GM12878 (cell line): Measurements from ENCODE around the gene NUPR1. TPM values are rescaled to one million over a fixed set of nuclear protein-coding genes. Genes with fewer than 3 reads are reported as not detected.
A peak's percentile ranks its signal among the peaks of the same experiment; 100 is the strongest.

ENCODE experiments used
- FOXM1 ChIP-seq: IDR thresholded peaks from 2 replicates; pipeline ENCODE4 v1.6.1; 2012; ENCODE audit warnings: low read depth, mild to moderate bottlenecking, inconsistent platforms, low read length, moderate library complexity
- MYB ChIP-seq: fragments of 150-350 bp; IDR thresholded peaks from 2 replicates; pipeline ENCODE4 v1.6.1; 2014; ENCODE audit warnings: mild to moderate bottlenecking, low read depth, low read length, borderline replicate concordance
- RAD51 ChIP-seq: fragments of 450-650 bp; IDR thresholded peaks from 2 replicates; pipeline ENCODE4 v1.6.1; 2016; ENCODE audit warnings: moderate library complexity, mild to moderate bottlenecking, inconsistent platforms
- RBBP5 ChIP-seq: fragments of 200-600 bp; sonication (generic); conservative IDR thresholded peaks from 2 replicates; pipeline ENCODE4 v1.6.1; 2016
- polyA plus RNA-seq, 11 experiments: library from polyadenylated mRNA; depleted of rRNA in 4 of 11; unstranded in 6 of 11; stranded (reverse) in 5 of 11; fragments of >200 nt; fragmentation: Nextera tagmentation in 4 of 11; fragmentation: Illumina TruSeq in 1 of 11; extraction: Ambion mirVana in 4 of 11; extraction: Trizol in 1 of 11; gene quantifications; 1 replicate in 1 of 11; 2 replicates in 10 of 11; pipeline versions ENCODE4 v1.2.1 to v1.2.3, GENCODE V29; 2011 to 2016; ENCODE audit warnings: inconsistent platforms in 2 of 11, missing spikeins in 2 of 11, low read depth in 1 of 11
- total RNA-seq, 4 experiments: library from RNA; depleted of rRNA in 3 of 4; stranded (reverse); fragments of >200 nt in 3 of 4; fragmentation: Illumina TruSeq in 1 of 4; extraction: Trizol in 1 of 4; gene quantifications; 2 replicates each; pipeline versions ENCODE4 v1.2.1 to v1.2.3, GENCODE V29; 2013 to 2021
- TF ChIP-seq, protein P1 (sequence below): IDR thresholded peaks from 2 replicates; pipeline ENCODE4 v1.6.1; 2012; ENCODE audit warnings: improper control_type of control experiment, low read depth, low read length; ENCODE audit not compliant: insufficient replicate concordance
- TF ChIP-seq, protein P2 (sequence below): IDR thresholded peaks from 2 replicates; pipeline ENCODE4 v1.6.1; 2011; ENCODE audit warnings: low read depth, low read length, improper control_type of control experiment, borderline replicate concordance

Gene NUPR1
- total and polyA plus RNA-seq, 10 of the 15 experiments (the other 5 are each of a cell fraction or from before 2014, with no cell fraction given): 0.04 to 0.78 (median 0.17) TPM; not detected in 2

DNA sequence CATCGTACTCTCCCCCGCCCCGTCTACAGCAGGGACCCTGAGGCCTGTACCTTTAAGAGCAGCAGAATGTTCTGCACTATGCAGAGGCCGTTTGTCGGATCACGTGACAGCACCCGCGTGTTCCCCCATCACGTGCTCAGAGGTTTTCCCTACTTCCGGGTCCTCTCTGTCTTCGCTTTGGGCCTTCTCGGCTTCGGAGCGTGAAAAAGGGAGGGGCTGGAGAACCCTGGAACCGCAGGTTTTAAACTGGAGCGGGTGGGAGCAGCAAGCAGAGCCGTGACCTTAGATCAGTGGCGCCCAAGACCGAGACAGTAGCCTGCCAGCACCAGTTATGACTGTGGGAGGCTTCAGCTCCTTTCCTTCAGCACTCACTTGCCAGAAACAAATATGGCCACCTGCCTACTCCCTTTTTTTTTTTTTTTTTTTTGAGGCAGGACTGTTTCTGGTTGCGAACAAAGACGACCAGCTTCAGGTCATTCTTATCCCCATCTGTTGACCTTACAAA lies 46.8 kb downstream of the NUPR1 start, which contains the start of gene CLN3 (continued):
- TF ChIP-seq, protein P1, sequence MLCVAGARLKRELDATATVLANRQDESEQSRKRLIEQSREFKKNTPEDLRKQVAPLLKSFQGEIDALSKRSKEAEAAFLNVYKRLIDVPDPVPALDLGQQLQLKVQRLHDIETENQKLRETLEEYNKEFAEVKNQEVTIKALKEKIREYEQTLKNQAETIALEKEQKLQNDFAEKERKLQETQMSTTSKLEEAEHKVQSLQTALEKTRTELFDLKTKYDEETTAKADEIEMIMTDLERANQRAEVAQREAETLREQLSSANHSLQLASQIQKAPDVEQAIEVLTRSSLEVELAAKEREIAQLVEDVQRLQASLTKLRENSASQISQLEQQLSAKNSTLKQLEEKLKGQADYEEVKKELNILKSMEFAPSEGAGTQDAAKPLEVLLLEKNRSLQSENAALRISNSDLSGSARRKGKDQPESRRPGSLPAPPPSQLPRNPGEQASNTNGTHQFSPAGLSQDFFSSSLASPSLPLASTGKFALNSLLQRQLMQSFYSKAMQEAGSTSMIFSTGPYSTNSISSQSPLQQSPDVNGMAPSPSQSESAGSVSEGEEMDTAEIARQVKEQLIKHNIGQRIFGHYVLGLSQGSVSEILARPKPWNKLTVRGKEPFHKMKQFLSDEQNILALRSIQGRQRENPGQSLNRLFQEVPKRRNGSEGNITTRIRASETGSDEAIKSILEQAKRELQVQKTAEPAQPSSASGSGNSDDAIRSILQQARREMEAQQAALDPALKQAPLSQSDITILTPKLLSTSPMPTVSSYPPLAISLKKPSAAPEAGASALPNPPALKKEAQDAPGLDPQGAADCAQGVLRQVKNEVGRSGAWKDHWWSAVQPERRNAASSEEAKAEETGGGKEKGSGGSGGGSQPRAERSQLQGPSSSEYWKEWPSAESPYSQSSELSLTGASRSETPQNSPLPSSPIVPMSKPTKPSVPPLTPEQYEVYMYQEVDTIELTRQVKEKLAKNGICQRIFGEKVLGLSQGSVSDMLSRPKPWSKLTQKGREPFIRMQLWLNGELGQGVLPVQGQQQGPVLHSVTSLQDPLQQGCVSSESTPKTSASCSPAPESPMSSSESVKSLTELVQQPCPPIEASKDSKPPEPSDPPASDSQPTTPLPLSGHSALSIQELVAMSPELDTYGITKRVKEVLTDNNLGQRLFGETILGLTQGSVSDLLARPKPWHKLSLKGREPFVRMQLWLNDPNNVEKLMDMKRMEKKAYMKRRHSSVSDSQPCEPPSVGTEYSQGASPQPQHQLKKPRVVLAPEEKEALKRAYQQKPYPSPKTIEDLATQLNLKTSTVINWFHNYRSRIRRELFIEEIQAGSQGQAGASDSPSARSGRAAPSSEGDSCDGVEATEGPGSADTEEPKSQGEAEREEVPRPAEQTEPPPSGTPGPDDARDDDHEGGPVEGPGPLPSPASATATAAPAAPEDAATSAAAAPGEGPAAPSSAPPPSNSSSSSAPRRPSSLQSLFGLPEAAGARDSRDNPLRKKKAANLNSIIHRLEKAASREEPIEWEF: no peak
- TF ChIP-seq RAD51 (peak; percentile 100), FOXM1 (no peak), RBBP5 (no peak), MYB (peak; percentile 90; the same call in 1 of the 2 replicates)
- TF ChIP-seq, protein P2, sequence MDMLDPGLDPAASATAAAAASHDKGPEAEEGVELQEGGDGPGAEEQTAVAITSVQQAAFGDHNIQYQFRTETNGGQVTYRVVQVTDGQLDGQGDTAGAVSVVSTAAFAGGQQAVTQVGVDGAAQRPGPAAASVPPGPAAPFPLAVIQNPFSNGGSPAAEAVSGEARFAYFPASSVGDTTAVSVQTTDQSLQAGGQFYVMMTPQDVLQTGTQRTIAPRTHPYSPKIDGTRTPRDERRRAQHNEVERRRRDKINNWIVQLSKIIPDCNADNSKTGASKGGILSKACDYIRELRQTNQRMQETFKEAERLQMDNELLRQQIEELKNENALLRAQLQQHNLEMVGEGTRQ: peak; percentile 99
- TF ChIP-seq, all 136 proteins: peak for 52
